CD14-positive monocyte (primary cell): ENCODE results near the gene CDKN2B-AS1. TPM values are rescaled to one million over a fixed set of nuclear protein-coding genes. Genes with fewer than 3 reads are reported as not detected.

ENCODE experiments used
- DNase-seq, 3 donors: peaks; one replicate each; pipeline ENCODE4 v3.0.0-alpha.2; 2011 to 2022
- H2AFZ ChIP-seq: 2 replicates; pipeline ENCODE4 v1.6.0; 2012; ENCODE audit warnings: mild to moderate bottlenecking, low read depth, low read length, inconsistent platforms; ENCODE audit not compliant: insufficient read depth, poor library complexity, severe bottlenecking
- H3K27ac ChIP-seq, 2 donors: 1 replicate in 1 of 2; 2 replicates in 1 of 2; pipeline ENCODE4 v1.5.1; 2012 to 2013; ENCODE audit warnings: low read length in 2 of 2, control low read depth in 1 of 2, inconsistent platforms in 1 of 2, low read depth in 1 of 2, mild to moderate bottlenecking in 1 of 2
- H3K27me3 ChIP-seq, 2 donors: one replicate each; pipeline versions ENCODE4 v1.6.0 to v1.6.1; 2011 to 2013; ENCODE audit warnings: low read length in 2 of 2; ENCODE audit not compliant: control insufficient read depth in 2 of 2, insufficient read depth in 2 of 2
- H3K36me3 ChIP-seq, 2 donors: replicated peaks in 1 of 2; 1 replicate in 1 of 2; 2 replicates in 1 of 2; pipeline versions ENCODE4 v1.5.1 to v1.6.1; 2012 to 2013; ENCODE audit warnings: low read length in 2 of 2, control low read depth in 1 of 2, inconsistent platforms in 1 of 2, mild to moderate bottlenecking in 1 of 2; ENCODE audit not compliant: insufficient read depth in 2 of 2, control insufficient read depth in 1 of 2
- H3K4me1 ChIP-seq, 2 donors: 1 replicate in 1 of 2; 2 replicates in 1 of 2; pipeline versions ENCODE4 v1.5.1 to v1.6.1; 2012 to 2013; ENCODE audit warnings: low read length in 2 of 2, control low read depth in 1 of 2, inconsistent platforms in 1 of 2, mild to moderate bottlenecking in 1 of 2, moderate library complexity in 1 of 2; ENCODE audit not compliant: insufficient read depth in 2 of 2, control insufficient read depth in 1 of 2
- H3K4me2 ChIP-seq: replicated peaks from 2 replicates; pipeline ENCODE3; 2012; ENCODE audit warnings: low read length, moderate library complexity, mild to moderate bottlenecking; ENCODE audit not compliant: poor library complexity, severe bottlenecking; ENCODE audit errors: extremely low read depth
- H3K4me3 ChIP-seq, 3 experiments: fragments of 200-600 bp in 1 of 3; sonication (generic) in 1 of 3; replicated peaks in 1 of 3; 1 replicate in 2 of 3; 2 replicates in 1 of 3; pipeline ENCODE4 v1.5.1; 2011 to 2013; ENCODE audit warnings: low read length in 3 of 3, mild to moderate bottlenecking in 3 of 3, control low read depth in 2 of 3, low read depth in 2 of 3, inconsistent platforms in 1 of 3, moderate library complexity in 1 of 3
- H3K79me2 ChIP-seq: 2 replicates; pipeline ENCODE4 v1.6.0; 2012; ENCODE audit warnings: mild to moderate bottlenecking, control low read depth, inconsistent platforms, low read length, moderate library complexity; ENCODE audit not compliant: insufficient read depth
- H3K9ac ChIP-seq: 2 replicates; pipeline ENCODE4 v1.6.0; 2017; ENCODE audit warnings: low read length, mild to moderate bottlenecking; ENCODE audit not compliant: insufficient read depth, poor library complexity, severe bottlenecking
- H3K9me3 ChIP-seq, 2 donors: replicated peaks in 1 of 2; 1 replicate in 1 of 2; 2 replicates in 1 of 2; pipeline versions ENCODE4 v1.5.1 to v1.6.1; 2012 to 2013; ENCODE audit warnings: low read length in 2 of 2, control low read depth in 1 of 2; ENCODE audit not compliant: control insufficient read depth in 1 of 2, insufficient read depth in 1 of 2
- H4K20me1 ChIP-seq: 2 replicates; pipeline ENCODE4 v1.6.0; 2012; ENCODE audit warnings: mild to moderate bottlenecking, low read length, control low read depth, moderate library complexity; ENCODE audit not compliant: insufficient read depth
- H3K27ac Mint-ChIP-seq, 7 donors: one replicate each; pipeline ENCODE4 v1.8.0; 2020; ENCODE audit warnings: mild to moderate bottlenecking in 7 of 7, mixed read lengths in 7 of 7, moderate library complexity in 6 of 7, inconsistent platforms in 2 of 7
- H3K27me3 Mint-ChIP-seq, 3 donors: one replicate each; pipeline ENCODE4 v1.8.0; 2021 to 2022; ENCODE audit warnings: low read depth in 3 of 3, mild to moderate bottlenecking in 3 of 3, mixed read lengths in 3 of 3, moderate library complexity in 3 of 3, inconsistent platforms in 1 of 3
- H3K36me3 Mint-ChIP-seq, 2 donors: one replicate each; pipeline ENCODE4 v1.8.0; 2020; ENCODE audit warnings: mixed read lengths in 2 of 2, inconsistent platforms in 1 of 2, mild to moderate bottlenecking in 1 of 2
- H3K4me1 Mint-ChIP-seq: one replicate; pipeline ENCODE4 v1.8.0; 2020; ENCODE audit warnings: mild to moderate bottlenecking, mixed read lengths
- H3K4me3 Mint-ChIP-seq, 2 donors: one replicate each; pipeline ENCODE4 v1.8.0; 2020; ENCODE audit warnings: mild to moderate bottlenecking in 2 of 2, mixed read lengths in 2 of 2, moderate library complexity in 1 of 2
- H3K9me3 Mint-ChIP-seq, 7 donors: one replicate each; pipeline ENCODE4 v1.8.0; 2020 to 2022; ENCODE audit warnings: mixed read lengths in 7 of 7, mild to moderate bottlenecking in 6 of 7, moderate library complexity in 6 of 7, inconsistent platforms in 2 of 7
- CTCF ChIP-seq: fragments of 200-600 bp; IDR thresholded peaks from one replicate; pipeline ENCODE4 v1.8.0; 2022; ENCODE audit warnings: antibody characterized with exemption, mild to moderate bottlenecking
- WGBS: methylation state at CpG from one replicate; pipeline ENCODE4 v1.1.5; 2013; ENCODE audit warnings: missing lambda C conversion rate; ENCODE audit not compliant: insufficient coverage; 5-methylcytosine and 5-hydroxymethylcytosine counted together
- intact Hi-C, 2 donors: fragments of 100-400 bp; cut with micrococcal nuclease; formaldehyde crosslinking; loops; one replicate each; pipeline versions ENCODE4 v1.15.0 to v1.15.1; 2023
- polyA minus RNA-seq: library from RNA; depleted of rRNA, polyadenylated mRNA; stranded (reverse); fragments of >200 nt; gene quantifications from 2 replicates; pipeline ENCODE4 v1.2.3, GENCODE V29; 2012
- polyA plus RNA-seq, 3 donors: library from polyadenylated mRNA; depleted of rRNA in 1 of 3; unstranded in 2 of 3; stranded (reverse) in 1 of 3; fragments of 300-500 nt in 2 of 3; fragments of >200 nt in 1 of 3; fragmentation: Illumina TruSeq in 2 of 3; gene quantifications; 1 replicate in 2 of 3; 2 replicates in 1 of 3; pipeline ENCODE4 v1.2.3, GENCODE V29; 2012 to 2021
- total RNA-seq, 12 experiments: library from RNA in 1 of 12; stranded (reverse) in 1 of 12; fragments of 120-200 nt in 1 of 12; gene quantifications; one replicate each; pipeline ENCODE4 v1.2.4 and lab custom pipeline; 2013 to 2026; ENCODE audit warnings: mixed read lengths in 6 of 12, inconsistent platforms in 1 of 12

Gene CDKN2B-AS1
- total RNA-seq (2013), result 0.75 TPM
- polyA plus RNA-seq (under 1 TPM; 0.35 to 0.55 (median 0.50) TPM), polyA minus RNA-seq (0.69 and 0.80 TPM in 2 replicates), total RNA-seq (lab: John Stamatoyannopoulos, UW) (1.6 to 13.6 (median 3.9) reads per million in 11 experiments)

- Mint-ChIP-seq H3K9me3 (peaks cover 3 to 16% (median 6%) of the 10 kb centered on the region in 7 donors), H3K27me3 (peaks cover 52 to 66% (median 58%) of the 10 kb centered on the region in 3 donors), H3K4me1 (peaks cover 32% of the 10 kb centered on the region), H3K4me3 (peak within 1 kb of the TSS; percentile 95 to 98), H3K27ac (peak within 1 kb of the TSS; percentile 91 to 97 (median 95)), H3K36me3 (peaks cover 14 to 30% of the 10 kb centered on the region in 2 donors)
- Histone ChIP-seq H3K79me2 (peaks cover 4% of the 10 kb centered on the region), H4K20me1 (no peaks in the 10 kb centered on the region), H3K4me3 (peak within 1 kb of the TSS; percentile 56 to 94 (median 73)), H3K9me3 (peaks cover 5 to 14% of the 10 kb centered on the region in 2 donors), H3K4me2 (peak within 1 kb of the TSS; percentile 100), H3K27me3 (peaks cover 44 to 78% of the 10 kb centered on the region in 2 donors), H2AFZ (peak within 1 kb of the TSS; percentile 96), H3K9ac (peak within 1 kb of the TSS; percentile 95), H3K36me3 (no peaks in the 10 kb centered on the region), H3K4me1 (peaks cover 26 to 35% of the 10 kb centered on the region in 2 donors), H3K27ac (peak within 1 kb of the TSS; percentile 76 to 97)
- 1% methylated on average over 20 of the region's 43 CpGs for WGBS
- intact Hi-C loops, result loop anchor here in 1 of 2 donors (1.0 kb wide), 1 partner anchor 14 kb away; no protein-coding TSS in a partner anchor
- DNase-seq, result peak in 2 of 3 donors; percentile 40 to 43
- no peak for TF ChIP-seq CTCF
Observed at GRCh38 chr9:21994556-21995005, at the start of gene CDKN2B-AS1. Gene CDKN2B-AS1, plus strand, starts transcription at chr9:21994791.

GRCh38 chr9:21945606-21946005 lies 49.0 kb upstream of the CDKN2B-AS1 start:
- no peak overlapping the region for H3K4me2 ChIP-seq
- no peak overlapping the region for H2AFZ ChIP-seq
- no peaks in the 10 kb centered on the region for H3K27me3 ChIP-seq
- no peaks in the 10 kb centered on the region for H3K9me3 ChIP-seq
- no peak overlapping the region for H3K4me3 Mint-ChIP-seq
- no peak for DNase-seq
- no peak overlapping the region for H3K27ac Mint-ChIP-seq
- H3K79me2 ChIP-seq, result no peaks in the 10 kb centered on the region
- no peaks in the 10 kb centered on the region for H3K4me1 Mint-ChIP-seq
- H3K9ac ChIP-seq, result no peak overlapping the region
- no peaks in the 10 kb centered on the region for H3K36me3 Mint-ChIP-seq
- no peaks in the 10 kb centered on the region for H3K4me1 ChIP-seq
- peaks cover 10 to 26% (median 19%) of the 10 kb centered on the region in 3 donors for H3K27me3 Mint-ChIP-seq
- no peak overlapping the region for H3K27ac ChIP-seq
- peaks cover 0 to 9% (median 3%) of the 10 kb centered on the region in 7 donors for H3K9me3 Mint-ChIP-seq
- no peaks in the 10 kb centered on the region for H4K20me1 ChIP-seq
- no peak overlapping the region for H3K4me3 ChIP-seq
- no peak for TF ChIP-seq CTCF
- H3K36me3 ChIP-seq, result no peaks in the 10 kb centered on the region
- no CpG with 5 or more reads among the region's 2 CpGs for WGBS
- intact Hi-C loops, result no loop called here
